K562 (cell line): ENCODE measurements around the gene SLC52A1. TPM values are rescaled to one million over a fixed set of nuclear protein-coding genes. Genes with fewer than 3 reads are reported as not detected.

Experiments
- ATAC-seq: fragments of 200-7000 bp; cut with Tn5 transposase; 3 replicates; pipeline ENCODE4 v1.9.1; 2020; ENCODE audit warnings: moderate library complexity
- BruUV-seq: library from RNA; stranded (reverse); fragments of 400-500 nt; replicated peaks from 2 replicates; lab custom pipeline; 2021; lab: Mats Ljungman, UMichigan
- CTCF ChIA-PET: fragments of 300-600 bp; formaldehyde crosslinking; extraction: SDS; loops from one replicate; lab custom pipeline; 2021; ENCODE audit warnings: low intra/inter-chr PET ratio; lab: Yijun Ruan, JAX
- POLR2A ChIA-PET: fragments of 300-600, 350-650 bp; sonication (Branson Sonifier 250); formaldehyde crosslinking; extraction: SDS; loops from one replicate; lab custom pipeline; 2021; ENCODE audit warnings: antibody characterized with exemption, inconsistent platforms; lab: Yijun Ruan, JAX
- DNase-seq, 4 experiments: peaks; one replicate each; pipeline versions ENCODE4 v3.0.0 to v3.0.0-alpha.2; 2011 to 2018; ENCODE audit warnings: low spot score in 3 of 4, mixed read lengths in 3 of 4; ENCODE audit errors: extremely low read depth in 1 of 4
- FAIRE-seq: peaks from 2 replicates; lab custom pipeline; 2011; peaks lifted over from hg19 to GRCh38; lab: Jason Lieb, UNC
- H2AFZ ChIP-seq: 2 replicates; pipeline ENCODE4 v1.6.0; 2011; ENCODE audit warnings: low read depth, low read length, control low read depth, inconsistent platforms
- H3K27ac ChIP-seq: fragments of 200-600 bp; 3 replicates; pipeline ENCODE4 v1.8.0; 2011; ENCODE audit warnings: low read depth, mild to moderate bottlenecking, control low read depth, inconsistent platforms, low read length, moderate library complexity, mixed read lengths; ENCODE audit errors: extremely low read depth
- H3K27me3 ChIP-seq, 2 experiments: fragments of 300-600 bp in 1 of 2; 2 replicates in 1 of 2; 3 replicates in 1 of 2; pipeline versions ENCODE4 v1.6.0 to v1.8.0; 2011; ENCODE audit warnings: inconsistent platforms in 2 of 2, low read length in 2 of 2, mild to moderate bottlenecking in 1 of 2, mixed read lengths in 1 of 2, moderate library complexity in 1 of 2; ENCODE audit not compliant: control insufficient read depth in 2 of 2, insufficient read depth in 2 of 2
- H3K36me3 ChIP-seq: fragments of 300-600 bp; 3 replicates; pipeline ENCODE4 v1.8.0; 2011; ENCODE audit warnings: mild to moderate bottlenecking, low read length, inconsistent platforms; ENCODE audit not compliant: control insufficient read depth, insufficient read depth
- H3K4me1 ChIP-seq, 2 experiments: fragments of 200-600 bp in 1 of 2; replicated peaks in 1 of 2; 2 replicates in 1 of 2; 3 replicates in 1 of 2; pipeline versions ENCODE4 v1.5.1 to v1.8.0; 2011; ENCODE audit warnings: inconsistent platforms in 2 of 2, low read length in 2 of 2, mild to moderate bottlenecking in 1 of 2, mixed read lengths in 1 of 2, moderate library complexity in 1 of 2; ENCODE audit not compliant: control insufficient read depth in 2 of 2, insufficient read depth in 2 of 2
- H3K4me2 ChIP-seq: 2 replicates; pipeline ENCODE4 v1.6.1; 2011; ENCODE audit warnings: low read length, control low read depth, inconsistent platforms, mixed read lengths; ENCODE audit not compliant: insufficient read depth
- H3K4me3 ChIP-seq: fragments of 200-600 bp; sonication (generic), shearing (Covaris generic); 2 replicates; pipeline ENCODE4 v1.5.1; 2016; ENCODE audit warnings: control low read depth, inconsistent platforms
- H3K79me2 ChIP-seq: fragments of 200-600 bp; 3 replicates; pipeline ENCODE4 v1.8.0; 2011; ENCODE audit warnings: low read length, inconsistent platforms; ENCODE audit not compliant: control insufficient read depth, insufficient read depth
- H3K9ac ChIP-seq, 2 experiments: 2 replicates each; pipeline versions ENCODE4 v1.6.0 to v1.6.1; 2011; ENCODE audit warnings: low read depth in 2 of 2, low read length in 2 of 2, control low read depth in 1 of 2, inconsistent platforms in 1 of 2, mild to moderate bottlenecking in 1 of 2, mixed read lengths in 1 of 2; ENCODE audit not compliant: insufficient read depth in 1 of 2
- H3K9me1 ChIP-seq: one replicate; pipeline ENCODE4 v1.6.0; 2011; ENCODE audit warnings: inconsistent platforms, mild to moderate bottlenecking, low read length, moderate library complexity; ENCODE audit not compliant: control insufficient read depth, insufficient read depth
- H3K9me3 ChIP-seq: replicated peaks from 2 replicates; pipeline ENCODE4 v1.5.1; 2011; ENCODE audit warnings: low read depth, low read length, inconsistent platforms; ENCODE audit not compliant: control insufficient read depth, insufficient read depth
- H4K20me1 ChIP-seq: replicated peaks from 2 replicates; pipeline ENCODE4 v1.6.1; 2011; ENCODE audit warnings: low read length, inconsistent platforms, mixed read lengths; ENCODE audit not compliant: control insufficient read depth, insufficient read depth
- ARHGAP35 ChIP-seq: fragments of 450-650 bp; IDR thresholded peaks from 2 replicates; pipeline ENCODE4 v1.6.1; 2018; ENCODE audit not compliant: partially characterized antibody
- ARID3B ChIP-seq: fragments of 250-450 bp; sonication (Bioruptor Pico); IDR thresholded peaks from 2 replicates; pipeline ENCODE4 v1.4.0; 2020; ENCODE audit warnings: borderline replicate concordance
- CEBPG ChIP-seq, 3 experiments: fragments of 200-800 bp in 1 of 3; sonication (Bioruptor generic) in 1 of 3; sonication (generic) in 1 of 3; formaldehyde crosslinking in 1 of 3; IDR thresholded peaks in 2 of 3; conservative IDR thresholded peaks in 1 of 3; 2 replicates each; pipeline versions ENCODE4 v1.6.1 to v1.8.0; 2016 to 2022; ENCODE audit warnings: missing compliant biosample characterization in 2 of 3, missing genetic modification characterization in 2 of 3, mild to moderate bottlenecking in 1 of 3, missing genetic modification reagents in 1 of 3
- DMBX1 ChIP-seq: fragments of 250-450 bp; sonication (Bioruptor Pico); IDR thresholded peaks from 2 replicates; pipeline ENCODE4 v1.8.0; 2022; ENCODE audit warnings: inconsistent platforms, mild to moderate bottlenecking, moderate library complexity, borderline replicate concordance
- EHMT2 ChIP-seq: fragments of 450-650 bp; IDR thresholded peaks from 2 replicates; pipeline ENCODE4 v1.6.1; 2018; ENCODE audit warnings: antibody characterized with exemption
- ETV6 ChIP-seq, 3 experiments: fragments of 150-350 bp in 1 of 3; sonication (generic) in 1 of 3; formaldehyde crosslinking in 1 of 3; IDR thresholded peaks; 2 replicates each; pipeline versions ENCODE4 v1.6.1 to v1.8.0; 2014 to 2022; ENCODE audit warnings: borderline replicate concordance in 2 of 3, low read depth in 2 of 3, antibody characterized with exemption in 1 of 3, low read length in 1 of 3, mild to moderate bottlenecking in 1 of 3, missing genetic modification reagents in 1 of 3
- HNRNPK ChIP-seq: fragments of 200-400 bp; formaldehyde crosslinking; IDR thresholded peaks from one replicate; pipeline ENCODE4 v1.6.1; 2018; ENCODE audit warnings: mild to moderate bottlenecking, low read depth, low read length; ENCODE audit not compliant: poor library complexity, severe bottlenecking
- MTA1 ChIP-seq: fragments of 450-650 bp; IDR thresholded peaks from 2 replicates; pipeline ENCODE4 v1.6.1; 2017; ENCODE audit warnings: borderline replicate concordance
- PRDM10 ChIP-seq: fragments of 450-650 bp; IDR thresholded peaks from 2 replicates; pipeline ENCODE4 v1.6.1; 2018; ENCODE audit not compliant: partially characterized antibody
- ZBTB26 ChIP-seq: fragments of 450-650 bp; formaldehyde crosslinking; IDR thresholded peaks from 2 replicates; pipeline ENCODE4 v1.4.0; 2022; ENCODE audit warnings: missing genetic modification characterization
- ZNF121 ChIP-seq: sonication (generic); formaldehyde crosslinking; conservative IDR thresholded peaks from 2 replicates; pipeline ENCODE4 v1.8.0; 2022; ENCODE audit warnings: missing genetic modification reagents
- ZNF143 ChIP-seq: sonication (generic); formaldehyde crosslinking; IDR thresholded peaks from 2 replicates; pipeline ENCODE4 v1.9.0; 2022; ENCODE audit warnings: mild to moderate bottlenecking, missing genetic modification reagents
- ZNF561 ChIP-seq: fragments of 450-650 bp; formaldehyde crosslinking; conservative IDR thresholded peaks from 2 replicates; pipeline ENCODE4 v1.4.0; 2020; ENCODE audit warnings: mild to moderate bottlenecking, moderate library complexity
- ZNF778 ChIP-seq: fragments of 450-650 bp; formaldehyde crosslinking; IDR thresholded peaks from 2 replicates; pipeline ENCODE4 v1.4.0; 2020; ENCODE audit warnings: mild to moderate bottlenecking, moderate library complexity
- WGBS: fragments of 100-300 bp; shearing (Covaris generic); methylation state at CpG from one replicate; pipeline ENCODE4 v1.1.6; 2016; ENCODE audit warnings: low coverage, mixed read lengths; ENCODE audit not compliant: insufficient coverage; ENCODE audit errors: missing lambda C conversion rate; 5-methylcytosine and 5-hydroxymethylcytosine counted together
- in situ Hi-C: fragments of 300-500 bp; cut with MboI; formaldehyde crosslinking; loops from 4 replicates; pipeline ENCODE4 v1.15.0; 2018; ENCODE audit warnings: inconsistent platforms, mixed read lengths
- intact Hi-C: fragments of 100-400 bp; cut with micrococcal nuclease; formaldehyde crosslinking; loops from 2 replicates; pipeline ENCODE4 v1.14.2; 2022
- polyA plus RNA-seq, 8 experiments: library from polyadenylated mRNA; depleted of rRNA in 4 of 8; stranded (reverse) in 5 of 8; unstranded in 3 of 8; fragments of >200 nt; fragmentation: Nextera tagmentation in 2 of 8; fragmentation: Illumina TruSeq in 1 of 8; extraction: Ambion mirVana in 2 of 8; extraction: Trizol in 1 of 8; gene quantifications; 2 replicates each; pipeline versions ENCODE4 v1.2.1 to v1.2.3, GENCODE V29; 2011 to 2014; ENCODE audit warnings: inconsistent platforms in 1 of 8, missing spikeins in 1 of 8
- total RNA-seq, 7 experiments: library from RNA; depleted of rRNA in 6 of 7; stranded (reverse); fragments of >200 nt in 6 of 7; fragmentation: Illumina TruSeq in 2 of 7; extraction: Trizol in 2 of 7; gene quantifications; 2 replicates each; pipeline versions ENCODE4 v1.2.1 to v1.2.3, GENCODE V29; 2011 to 2021; ENCODE audit warnings: low replicate concordance in 1 of 7

SLC52A1 gene
- total and polyA plus RNA-seq, 9 of the 15 experiments (the other 6 are each of a cell fraction or from before 2014, with no cell fraction given), result 0.04 TPM; not detected in 8

- no peak overlapping the region for H2AFZ ChIP-seq
- H3K9me1 ChIP-seq, result no peaks in the 10 kb centered on the region
- FAIRE-seq (no peak), ATAC-seq (peak; percentile 39; the same call in 1 of the 3 replicates), DNase-seq (no peak)
- no peak overlapping the region for H3K9ac ChIP-seq
- no peak overlapping the region for H3K4me2 ChIP-seq
- 70% methylated on average over 1 of the region's 1 CpG for WGBS
- CTCF ChIA-PET, result no interaction called here
- H4K20me1 ChIP-seq, result no peaks in the 10 kb centered on the region
- in situ Hi-C loops, result no loop called here
- H3K4me3 ChIP-seq, result no peak overlapping the region
- intact Hi-C loops, result no loop called here
- POLR2A ChIA-PET, result interaction anchor here (0.5 kb wide), 1 partner anchor 12 kb away, joined by 3 read pairs; no protein-coding TSS in a partner anchor
- no peaks in the 10 kb centered on the region for H3K36me3 ChIP-seq
- H3K27me3 ChIP-seq, result peaks cover 0 to 4% of the 10 kb centered on the region in 2 experiments; a peak in 1 of 5 replicates
- no peaks in the 10 kb centered on the region for H3K9me3 ChIP-seq
- BruUV-seq, result no TSS peak
- no peaks in the 10 kb centered on the region for H3K79me2 ChIP-seq
- H3K27ac ChIP-seq, result no peak overlapping the region
- peaks cover 0 to 4% of the 10 kb centered on the region in 2 experiments; a peak in 2 of 5 replicates for H3K4me1 ChIP-seq
- TF ChIP-seq PRDM10, result no peak
- no peak for TF ChIP-seq ZBTB26
- no peak for TF ChIP-seq MTA1
- TF ChIP-seq DMBX1 (CRISPR knock-in tag), result no peak
- no peak for TF ChIP-seq HNRNPK
- no peak for TF ChIP-seq ARHGAP35
- no peak for TF ChIP-seq EHMT2
- TF ChIP-seq ZNF561 (CRISPR knock-in tag), result no peak
- no peak for TF ChIP-seq ARID3B
- no peak for TF ChIP-seq ZNF121
- TF ChIP-seq ZNF143 (CRISPR knock-in tag), result no peak
- TF ChIP-seq CEBPG (CRISPR knock-in tag; IDR thresholded peaks at IDR 0.05), result no peak
- TF ChIP-seq CEBPG (tag; conservative IDR thresholded peaks at IDR 0.05 in 1 of 2, IDR thresholded peaks at IDR 0.05 in 1 of 2), result no peak
- no peak for TF ChIP-seq ZNF778 (CRISPR knock-in tag)
- no peak for TF ChIP-seq ETV6 (IDR thresholded peaks at IDR 0.05; ENCODE audit: borderline replicate concordance in 1 of 2, low read depth in 2 of 2, low read length in 1 of 2)
- TF ChIP-seq ETV6 (CRISPR knock-in tag; IDR thresholded peaks at IDR 0.05; ENCODE audit: borderline replicate concordance), result no peak
These were observed 8.3 kb upstream of the SLC52A1 start for GRCh38 chr17:5043524-5043923.
